Activated CD4-positive, alpha-beta T cell treated with anti-CD3 and anti-CD28 coated beads, Interleukin-2, amount 10 ng/mL, durations not matched to agents 24 days and 14 days (primary cell): Measurements from ENCODE around the gene OVCA2. TPM values are rescaled to one million over a fixed set of nuclear protein-coding genes. Genes with fewer than 3 reads are reported as not detected.

Experiments used
- DNase-seq: peaks from one replicate; pipeline ENCODE4 v3.0.0; 2022
- H3K27ac Mint-ChIP-seq: one replicate; pipeline ENCODE4 v1.8.0; 2022; ENCODE audit warnings: mild to moderate bottlenecking, mixed read lengths
- H3K27me3 Mint-ChIP-seq: one replicate; pipeline ENCODE4 v1.8.0; 2022; ENCODE audit warnings: mixed read lengths
- H3K36me3 Mint-ChIP-seq: one replicate; pipeline ENCODE4 v1.8.0; 2022; ENCODE audit warnings: low read depth, mild to moderate bottlenecking, mixed read lengths
- H3K4me1 Mint-ChIP-seq: one replicate; pipeline ENCODE4 v1.8.0; 2021; ENCODE audit warnings: mixed read lengths
- H3K4me3 Mint-ChIP-seq: one replicate; pipeline ENCODE4 v1.8.0; 2022; ENCODE audit warnings: mild to moderate bottlenecking, moderate library complexity, mixed read lengths
- H3K9me3 Mint-ChIP-seq: one replicate; pipeline ENCODE4 v1.8.0; 2021; ENCODE audit warnings: mixed read lengths
- intact Hi-C: fragments of 100-400 bp; cut with micrococcal nuclease; formaldehyde crosslinking; loops from one replicate; pipeline ENCODE4 v1.15.1; 2023
- total RNA-seq: library from RNA; stranded (reverse); gene quantifications from 2 replicates; pipeline ENCODE4 v1.2.3, GENCODE V29; 2022

OVCA2 gene
- total RNA-seq, 1 donor from 2014 or later: 36.5 TPM

- no peak overlapping the region for H3K27ac Mint-ChIP-seq
- H3K36me3 Mint-ChIP-seq: no peaks in the 10 kb centered on the region
- peaks cover 58% of the 10 kb centered on the region for H3K27me3 Mint-ChIP-seq
- H3K9me3 Mint-ChIP-seq: no peaks in the 10 kb centered on the region
- intact Hi-C loops: no loop called here
- no peak overlapping the region for H3K4me3 Mint-ChIP-seq
- DNase-seq: no peak
- H3K4me1 Mint-ChIP-seq: peaks cover 14% of the 10 kb centered on the region
These were observed 19.1 kb upstream of the OVCA2 start for GRCh38 chr17:2022647-2023240.

GRCh38 chr17:2023256-2023655, 18.6 kb upstream of the OVCA2 start:
- Mint-ChIP-seq H3K36me3 (no peaks in the 10 kb centered on the region), H3K27me3 (peaks cover 64% of the 10 kb centered on the region), H3K27ac (no peak overlapping the region), H3K4me3 (peak overlapping the region; percentile 55), H3K9me3 (no peaks in the 10 kb centered on the region), H3K4me1 (peaks cover 14% of the 10 kb centered on the region)
- DNase-seq: no peak
- intact Hi-C loops: no loop called here

GRCh38 chr17:2023692-2024571, 17.9 kb upstream of the OVCA2 start:
- no peaks in the 10 kb centered on the region for H3K9me3 Mint-ChIP-seq
- H3K27ac Mint-ChIP-seq: no peak overlapping the region
- peaks cover 15% of the 10 kb centered on the region for H3K4me1 Mint-ChIP-seq
- peaks cover 68% of the 10 kb centered on the region for H3K27me3 Mint-ChIP-seq
- H3K4me3 Mint-ChIP-seq: peak overlapping the region; percentile 74
- intact Hi-C loops: no loop called here
- no peaks in the 10 kb centered on the region for H3K36me3 Mint-ChIP-seq
- peak; percentile 85 for DNase-seq

- intact Hi-C loops: loop anchor here (5.0 kb wide), 1 partner anchor 117 kb away; no protein-coding TSS in a partner anchor
- DNase-seq: peak; percentile 68
- Mint-ChIP-seq H3K27me3 (peaks cover 63% of the 10 kb centered on the region), H3K36me3 (no peaks in the 10 kb centered on the region), H3K27ac (no peak overlapping the region), H3K4me3 (peak overlapping the region; percentile 74), H3K9me3 (no peaks in the 10 kb centered on the region), H3K4me1 (peaks cover 18% of the 10 kb centered on the region)
These were observed 17.1 kb upstream of the OVCA2 start for GRCh38 chr17:2024572-2025219.

- Mint-ChIP-seq H3K27me3 (peaks cover 58% of the 10 kb centered on the region), H3K9me3 (no peaks in the 10 kb centered on the region), H3K27ac (no peak within 1 kb of the TSS), H3K4me1 (peaks cover 18% of the 10 kb centered on the region), H3K36me3 (no peaks in the 10 kb centered on the region), H3K4me3 (peak within 1 kb of the TSS; percentile 82)
- peak; percentile 95 for DNase-seq
- intact Hi-C loops: loop anchor here (5.0 kb wide), 1 partner anchor 118 kb away; no protein-coding TSS in a partner anchor
These were observed 16.6 kb upstream of the OVCA2 start, which contains the start of gene RTN4RL1 for GRCh38 chr17:2025220-2025621. TSS of gene RTN4RL1 (minus strand) at chr17:2025334. CDS start at chr17:2024865, 469 bp downstream.

GRCh38 chr17:2025622-2026309, 16.1 kb upstream of the OVCA2 start:
- intact Hi-C loops: loop anchor here (5.0 kb wide), 1 partner anchor 118 kb away; no protein-coding TSS in a partner anchor
- Mint-ChIP-seq H3K4me3 (peak overlapping the region; percentile 82), H3K27me3 (peaks cover 53% of the 10 kb centered on the region), H3K9me3 (no peaks in the 10 kb centered on the region), H3K27ac (no peak overlapping the region), H3K36me3 (no peaks in the 10 kb centered on the region), H3K4me1 (peaks cover 21% of the 10 kb centered on the region)
- peak; percentile 80 for DNase-seq

- intact Hi-C loops: loop anchor here (5.0 kb wide), 1 partner anchor 120 kb away; no protein-coding TSS in a partner anchor
- Mint-ChIP-seq H3K9me3 (no peaks in the 10 kb centered on the region), H3K4me3 (peak overlapping the region; percentile 10), H3K27me3 (peaks cover 42% of the 10 kb centered on the region), H3K36me3 (no peaks in the 10 kb centered on the region), H3K4me1 (peaks cover 23% of the 10 kb centered on the region), H3K27ac (no peak overlapping the region)
- DNase-seq: no peak
These were observed 14.1 kb upstream of the OVCA2 start for GRCh38 chr17:2027528-2028233.

- DNase-seq: no peak
- no peaks in the 10 kb centered on the region for H3K9me3 Mint-ChIP-seq
- peak overlapping the region; percentile 34 for H3K27ac Mint-ChIP-seq
- intact Hi-C loops: loop anchor here (5.0 kb wide), 1 partner anchor 121 kb away; no protein-coding TSS in a partner anchor
- no peak overlapping the region for H3K4me3 Mint-ChIP-seq
- peaks cover 23% of the 10 kb centered on the region for H3K4me1 Mint-ChIP-seq
- H3K36me3 Mint-ChIP-seq: no peaks in the 10 kb centered on the region
- H3K27me3 Mint-ChIP-seq: peaks cover 37% of the 10 kb centered on the region
These were observed 13.6 kb upstream of the OVCA2 start for GRCh38 chr17:2028234-2028614.

- no peaks in the 10 kb centered on the region for H3K9me3 Mint-ChIP-seq
- H3K4me3 Mint-ChIP-seq: no peak overlapping the region
- intact Hi-C loops: loop anchor here (5.0 kb wide), 1 partner anchor 121 kb away; no protein-coding TSS in a partner anchor
These were observed 13.1 kb upstream of the OVCA2 start for GRCh38 chr17:2028737-2029136.

GRCh38 chr17:2029911-2030778, 11.7 kb upstream of the OVCA2 start, which contains the start of gene DPH1:
TSS of gene DPH1 (plus strand) at chr17:2030153. CDS start at chr17:2030170, 17 bp downstream.
- Mint-ChIP-seq H3K4me3 (peak within 1 kb of the TSS; percentile 97), H3K9me3 (no peaks in the 10 kb centered on the region), H3K27ac (peak within 1 kb of the TSS; percentile 87), H3K27me3 (peaks cover 34% of the 10 kb centered on the region), H3K4me1 (peaks cover 19% of the 10 kb centered on the region), H3K36me3 (peaks cover 2% of the 10 kb centered on the region)
- peak; percentile 96 for DNase-seq
- intact Hi-C loops: loop anchor here (1.0 to 5.0 kb wide), 4 partner anchors 11 to 383 kb away; partner anchors contain the start of genes RILP and SCARF1

More at GRCh38 chr17:2028737-2029136, 13.1 kb upstream of the OVCA2 start:
- Mint-ChIP-seq H3K27ac (no peak overlapping the region), H3K36me3 (no peaks in the 10 kb centered on the region), H3K4me1 (peaks cover 21% of the 10 kb centered on the region), H3K27me3 (peaks cover 34% of the 10 kb centered on the region)
- DNase-seq: no peak

- H3K9me3 Mint-ChIP-seq: no peaks in the 10 kb centered on the region
- peaks cover 2% of the 10 kb centered on the region for H3K36me3 Mint-ChIP-seq
- H3K4me1 Mint-ChIP-seq: peaks cover 18% of the 10 kb centered on the region
- H3K27ac Mint-ChIP-seq: peak overlapping the region; percentile 87
- H3K4me3 Mint-ChIP-seq: peak overlapping the region; percentile 97
- DNase-seq: no peak
- intact Hi-C loops: loop anchor here (1.0 to 5.0 kb wide), 3 partner anchors 11 to 383 kb away; partner anchors contain the start of genes RILP and SCARF1
- peaks cover 30% of the 10 kb centered on the region for H3K27me3 Mint-ChIP-seq
These were observed 11.1 kb upstream of the OVCA2 start for GRCh38 chr17:2030779-2031163.

- H3K9me3 Mint-ChIP-seq: no peaks in the 10 kb centered on the region
- intact Hi-C loops: loop anchor here (5.0 kb wide), 1 partner anchor 386 kb away; the partner anchor contains the start of genes RILP and SCARF1
- H3K4me1 Mint-ChIP-seq: peaks cover 12% of the 10 kb centered on the region
- H3K4me3 Mint-ChIP-seq: no peak overlapping the region
- H3K27ac Mint-ChIP-seq: no peak overlapping the region
- DNase-seq: no peak
- peaks cover 18% of the 10 kb centered on the region for H3K36me3 Mint-ChIP-seq
- H3K27me3 Mint-ChIP-seq: peaks cover 9% of the 10 kb centered on the region
These were observed 8.7 kb upstream of the OVCA2 start for GRCh38 chr17:2033153-2033552.
